ENCODE results near the gene ECT2L. TPM values are rescaled to one million over a fixed set of nuclear protein-coding genes. Genes with fewer than 3 reads are reported as not detected.

The ECT2L gene
- total and polyA plus RNA-seq, 9 donors = 0.05 to 6.8 (median 0.17) TPM

GRCh38 chr6:138909975-138910374 is 114.1 kb downstream of the ECT2L start:
- TF ChIP-seq EP300 (IDR thresholded peaks at IDR 0.05) (no peak), POLR2A (IDR thresholded peaks at IDR 0.05) (no peak), CTCF (IDR thresholded peaks at IDR 0.05) (no peak)
- 92 to 97% (median 95%) methylated on average over 1 of the region's 1 CpG for WGBS, 3 donors
- Histone ChIP-seq H3K36me3 (peaks cover 2% of the 10 kb centered on the region), H3K27ac (no peak overlapping the region), H3K27me3 (no peaks in the 10 kb centered on the region), H3K4me3 (no peak overlapping the region), H3K9me3 (no peaks in the 10 kb centered on the region), H3K4me1 (ENCODE audit: insufficient read depth) (no peaks in the 10 kb centered on the region)
- intact Hi-C loops (cut with DNase I) = no loop called here
- DNase-seq = no peak

GRCh38 chr6:138912308-138912707 is 116.4 kb downstream of the ECT2L start:
- Histone ChIP-seq H3K4me1 (ENCODE audit: insufficient read depth) (no peaks in the 10 kb centered on the region), H3K9me3 (no peaks in the 10 kb centered on the region), H3K27me3 (no peaks in the 10 kb centered on the region), H3K27ac (no peak overlapping the region), H3K36me3 (peaks cover 2% of the 10 kb centered on the region), H3K4me3 (no peak overlapping the region)
- intact Hi-C loops (cut with DNase I) = no loop called here
- DNase-seq = no peak
- TF ChIP-seq EP300 (IDR thresholded peaks at IDR 0.05) (no peak), CTCF (IDR thresholded peaks at IDR 0.05) (no peak), POLR2A (IDR thresholded peaks at IDR 0.05) (no peak)
- 72 to 75% (median 74%) methylated on average over 3 of the region's 3 CpGs for WGBS, 3 donors

GRCh38 chr6:138914701-138915100 is 118.8 kb downstream of the ECT2L start:
- no peak overlapping the region for H3K4me3 ChIP-seq
- H3K27ac ChIP-seq = no peak overlapping the region
- H3K27me3 ChIP-seq = no peaks in the 10 kb centered on the region
- H3K4me1 ChIP-seq (ENCODE audit: insufficient read depth) = no peaks in the 10 kb centered on the region
- 75 to 89% (median 88%) methylated on average over 1 of the region's 1 CpG for WGBS, 3 donors
- H3K9me3 ChIP-seq = no peaks in the 10 kb centered on the region
- TF ChIP-seq POLR2A (IDR thresholded peaks at IDR 0.05) (no peak), EP300 (IDR thresholded peaks at IDR 0.05) (no peak), CTCF (IDR thresholded peaks at IDR 0.05) (no peak)
- H3K36me3 ChIP-seq = no peaks in the 10 kb centered on the region
- intact Hi-C loops (cut with DNase I) = no loop called here
- no peak for DNase-seq

GRCh38 chr6:138920906-138921305 is 125.0 kb downstream of the ECT2L start:
- Histone ChIP-seq H3K4me3 (no peak overlapping the region), H3K9me3 (no peaks in the 10 kb centered on the region), H3K36me3 (no peaks in the 10 kb centered on the region), H3K27ac (no peak overlapping the region), H3K4me1 (ENCODE audit: insufficient read depth) (no peaks in the 10 kb centered on the region), H3K27me3 (no peaks in the 10 kb centered on the region)
- intact Hi-C loops (cut with DNase I) = no loop called here
- DNase-seq = no peak
- WGBS, 3 donors = 90 to 96% (median 94%) methylated on average over 3 of the region's 3 CpGs
- TF ChIP-seq EP300 (IDR thresholded peaks at IDR 0.05) (no peak), POLR2A (IDR thresholded peaks at IDR 0.05) (no peak), CTCF (IDR thresholded peaks at IDR 0.05) (no peak)

GRCh38 chr6:138923561-138923960 is 127.7 kb downstream of the ECT2L start:
- Histone ChIP-seq H3K27me3 (no peaks in the 10 kb centered on the region), H3K27ac (no peak overlapping the region), H3K4me1 (ENCODE audit: insufficient read depth) (no peaks in the 10 kb centered on the region), H3K4me3 (no peak overlapping the region), H3K9me3 (no peaks in the 10 kb centered on the region), H3K36me3 (no peaks in the 10 kb centered on the region)
- intact Hi-C loops (cut with DNase I) = no loop called here
- DNase-seq = no peak
- TF ChIP-seq CTCF (IDR thresholded peaks at IDR 0.05) (no peak), POLR2A (IDR thresholded peaks at IDR 0.05) (no peak), EP300 (IDR thresholded peaks at IDR 0.05) (no peak)

Measured in ovary (tissue), 9 donors.